Measurements from ENCODE around the gene IFITM1. TPM values are rescaled to one million over a fixed set of nuclear protein-coding genes. Genes with fewer than 3 reads are reported as not detected.
A peak's percentile ranks its signal among the peaks of the same experiment; 100 is the strongest.
"Not testable (repeated sequence)": the region's sequence is repeated elsewhere in the genome, so short reads cannot be mapped to it uniquely, and the experiment has no call there.

Gene IFITM1
- total RNA-seq, 1 donor from 2014 or later = 38.2 TPM

GRCh38 chr11:362642-363442 is 49.0 kb downstream of the IFITM1 start:
- peaks cover 18% of the 10 kb centered on the region for H3K27me3 ChIP-seq (ENCODE audit: control insufficient read depth, insufficient read depth, low read length)
- H3K4me3 ChIP-seq (ENCODE audit: low read depth, low read length) = no peak overlapping the region
- no peak for DNase-seq (ENCODE audit: low read depth)
- H3K36me3 ChIP-seq (ENCODE audit: control insufficient read depth, insufficient read depth, low read length) = no peaks in the 10 kb centered on the region
- TF ChIP-seq CTCF (IDR thresholded peaks at IDR 0.05; ENCODE audit: insufficient read depth, low read length, poor library complexity, severe bottlenecking) = no peak

- not testable (repeated sequence) for H3K4me3 ChIP-seq (ENCODE audit: low read depth, low read length); DNase-seq (ENCODE audit: low read depth); H3K36me3 ChIP-seq (ENCODE audit: control insufficient read depth, insufficient read depth, low read length)
- peaks cover 24% of the 10 kb centered on the region for H3K27me3 ChIP-seq (ENCODE audit: control insufficient read depth, insufficient read depth, low read length)
Observed at GRCh38 chr11:363443-363805, 49.6 kb downstream of the IFITM1 start.

GRCh38 chr11:363948-364761 is 50.3 kb downstream of the IFITM1 start:
- no peak for DNase-seq (ENCODE audit: low read depth)
- Histone ChIP-seq H3K4me3 (ENCODE audit: low read depth, low read length) (no peak overlapping the region), H3K36me3 (ENCODE audit: control insufficient read depth, insufficient read depth, low read length) (no peaks in the 10 kb centered on the region)

More at GRCh38 chr11:363948-364761, 50.3 kb downstream of the IFITM1 start:
- peak; percentile 37 for TF ChIP-seq CTCF (IDR thresholded peaks at IDR 0.05; ENCODE audit: insufficient read depth, low read length, poor library complexity, severe bottlenecking)
- H3K27me3 ChIP-seq (ENCODE audit: control insufficient read depth, insufficient read depth, low read length) = peaks cover 29% of the 10 kb centered on the region

Other genes starting within 250 kb of the IFITM1 start
- not detected in 2 replicates for gene SCGB1C1, start 121.0 kb upstream of the IFITM1 start, total RNA-seq
- gene BET1L, start 106.6 kb upstream of the IFITM1 start, total RNA-seq = 30.6 and 31.1 TPM in 2 replicates
- gene RIC8A, start 106.3 kb upstream of the IFITM1 start, total RNA-seq = 116 and 131 TPM in 2 replicates
- 11.4 and 11.8 TPM in 2 replicates for gene SIRT3, start 77.7 kb upstream of the IFITM1 start, total RNA-seq
- gene PSMD13, start 77.1 kb upstream of the IFITM1 start, total RNA-seq = 131 and 150 TPM in 2 replicates
- gene NLRP6, start 35.6 kb upstream of the IFITM1 start, total RNA-seq = not detected in 2 replicates
- 10.5 and 13.1 TPM in 2 replicates for gene PGGHG, start 24.9 kb upstream of the IFITM1 start, total RNA-seq
- not detected in 2 replicates for gene IFITM5, start 14.5 kb upstream of the IFITM1 start, total RNA-seq
- 39.9 and 55.0 TPM in 2 replicates for gene IFITM2, start 6.2 kb upstream of the IFITM1 start, total RNA-seq
- gene IFITM3, start 6.8 kb downstream of the IFITM1 start, total RNA-seq = 93.7 and 125 TPM in 2 replicates
- gene B4GALNT4, start 55.5 kb downstream of the IFITM1 start, total RNA-seq = 24.2 and 31.6 TPM in 2 replicates
- gene PKP3, start 80.2 kb downstream of the IFITM1 start, total RNA-seq = 23.9 and 24.9 TPM in 2 replicates
- gene SIGIRR, start 101.0 kb downstream of the IFITM1 start, total RNA-seq = 98.4 and 113 TPM in 2 replicates
- 18.4 and 19.7 TPM in 2 replicates for gene ANO9, start 128.0 kb downstream of the IFITM1 start, total RNA-seq
- 81.1 and 96.3 TPM in 2 replicates for gene PTDSS2, start 136.2 kb downstream of the IFITM1 start, total RNA-seq
- 229 and 251 TPM in 2 replicates for gene RNH1, start 193.2 kb downstream of the IFITM1 start, total RNA-seq
- 83.7 and 96.1 TPM in 2 replicates for gene HRAS, start 221.5 kb downstream of the IFITM1 start, total RNA-seq
- gene LRRC56, start 223.5 kb downstream of the IFITM1 start, total RNA-seq = 1.6 and 1.9 TPM in 2 replicates
- gene LMNTD2, start 246.7 kb downstream of the IFITM1 start, total RNA-seq = 1.9 and 4.7 TPM in 2 replicates
- 72.5 and 91.7 TPM in 2 replicates for gene RASSF7, start 246.9 kb downstream of the IFITM1 start, total RNA-seq